ENCODE results near the gene SYNRG. TPM values are rescaled to one million over a fixed set of nuclear protein-coding genes. Genes with fewer than 3 reads are reported as not detected.

Gene SYNRG
- polyA plus RNA-seq, 1 donor (not counting 4 experiments of a cell fraction or from before 2014, with no cell fraction given), result 9.2 TPM

DNA sequence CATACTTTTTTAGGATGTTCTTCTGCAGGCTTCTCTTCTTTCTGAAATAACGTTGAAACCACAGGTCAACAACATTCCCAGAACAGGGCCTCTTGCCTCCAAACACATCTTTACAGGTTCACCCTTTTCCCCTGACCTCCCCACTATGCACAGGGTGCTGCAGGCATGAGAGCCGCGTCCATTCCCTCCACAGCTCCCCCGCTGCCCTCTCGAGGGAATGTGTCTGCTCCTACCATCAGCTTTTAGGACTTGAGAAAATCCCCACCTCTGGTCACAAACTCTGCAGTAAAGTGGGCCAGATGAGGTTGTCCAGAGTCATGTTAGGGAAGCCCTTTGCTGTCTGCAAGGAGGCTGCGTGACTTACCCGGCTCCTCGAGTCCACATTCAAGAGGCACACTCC is 89.0 kb downstream of the SYNRG start:
- TF ChIP-seq, protein P1, sequence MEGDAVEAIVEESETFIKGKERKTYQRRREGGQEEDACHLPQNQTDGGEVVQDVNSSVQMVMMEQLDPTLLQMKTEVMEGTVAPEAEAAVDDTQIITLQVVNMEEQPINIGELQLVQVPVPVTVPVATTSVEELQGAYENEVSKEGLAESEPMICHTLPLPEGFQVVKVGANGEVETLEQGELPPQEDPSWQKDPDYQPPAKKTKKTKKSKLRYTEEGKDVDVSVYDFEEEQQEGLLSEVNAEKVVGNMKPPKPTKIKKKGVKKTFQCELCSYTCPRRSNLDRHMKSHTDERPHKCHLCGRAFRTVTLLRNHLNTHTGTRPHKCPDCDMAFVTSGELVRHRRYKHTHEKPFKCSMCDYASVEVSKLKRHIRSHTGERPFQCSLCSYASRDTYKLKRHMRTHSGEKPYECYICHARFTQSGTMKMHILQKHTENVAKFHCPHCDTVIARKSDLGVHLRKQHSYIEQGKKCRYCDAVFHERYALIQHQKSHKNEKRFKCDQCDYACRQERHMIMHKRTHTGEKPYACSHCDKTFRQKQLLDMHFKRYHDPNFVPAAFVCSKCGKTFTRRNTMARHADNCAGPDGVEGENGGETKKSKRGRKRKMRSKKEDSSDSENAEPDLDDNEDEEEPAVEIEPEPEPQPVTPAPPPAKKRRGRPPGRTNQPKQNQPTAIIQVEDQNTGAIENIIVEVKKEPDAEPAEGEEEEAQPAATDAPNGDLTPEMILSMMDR (optimal IDR thresholded peaks at IDR 0.05 in 1 of 3, IDR thresholded peaks at IDR 0.05 in 1 of 3, conservative IDR thresholded peaks at IDR 0.05 in 1 of 3; ENCODE audit: extremely low read depth in 1 of 3, insufficient read depth in 2 of 3, low read length in 3 of 3), result no peak
- TF ChIP-seq EZH2 (IDR thresholded peaks at IDR 0.05; ENCODE audit: low read length), result no peak
- FAIRE-seq (no peak), DNase-seq (ENCODE audit: low read depth, low spot score) (no peak)
- Histone ChIP-seq H3K27ac (ENCODE audit: control insufficient read depth, insufficient read depth, low read length) (no peak overlapping the region), H3K79me2 (ENCODE audit: control insufficient read depth, insufficient read depth, low read length) (no peaks in the 10 kb centered on the region), H3K4me3 (ENCODE audit: control insufficient read depth in 2 of 3, extremely low read depth in 1 of 3, insufficient read depth in 2 of 3, low read depth in 1 of 3, low read length in 3 of 3) (no peak overlapping the region), H2AFZ (ENCODE audit: control insufficient read depth, low read length) (no peak overlapping the region), H3K9me1 (ENCODE audit: control insufficient read depth, extremely low read depth, insufficient read depth, low read length) (no peaks in the 10 kb centered on the region), H3K9me3 (ENCODE audit: control insufficient read depth, low read depth, low read length) (no peaks in the 10 kb centered on the region), H3K27me3 (ENCODE audit: control insufficient read depth, extremely low read depth, insufficient read depth, low read length) (no peaks in the 10 kb centered on the region), H3K9ac (ENCODE audit: control insufficient read depth, extremely low read depth, insufficient read depth, low read length) (no peak overlapping the region), H4K20me1 (ENCODE audit: control insufficient read depth, extremely low read depth, insufficient read depth, low read length) (no peaks in the 10 kb centered on the region), H3K4me2 (ENCODE audit: control insufficient read depth, extremely low read depth, insufficient read depth, low read depth, low read length) (no peak overlapping the region), H3K4me1 (ENCODE audit: control insufficient read depth, extremely low read depth, insufficient read depth, low read length) (peaks cover 5% of the 10 kb centered on the region), H3K36me3 (ENCODE audit: control insufficient read depth in 2 of 2, extremely low read depth in 1 of 2, insufficient read depth in 2 of 2, low read length in 2 of 2) (peaks cover 3 to 9% of the 10 kb centered on the region in 2 experiments)
- dilution Hi-C loops (cut with MboI; ENCODE audit: extremely low pct_ligation_motif_present, low sequenced_read_pairs), result no loop called here

DNA sequence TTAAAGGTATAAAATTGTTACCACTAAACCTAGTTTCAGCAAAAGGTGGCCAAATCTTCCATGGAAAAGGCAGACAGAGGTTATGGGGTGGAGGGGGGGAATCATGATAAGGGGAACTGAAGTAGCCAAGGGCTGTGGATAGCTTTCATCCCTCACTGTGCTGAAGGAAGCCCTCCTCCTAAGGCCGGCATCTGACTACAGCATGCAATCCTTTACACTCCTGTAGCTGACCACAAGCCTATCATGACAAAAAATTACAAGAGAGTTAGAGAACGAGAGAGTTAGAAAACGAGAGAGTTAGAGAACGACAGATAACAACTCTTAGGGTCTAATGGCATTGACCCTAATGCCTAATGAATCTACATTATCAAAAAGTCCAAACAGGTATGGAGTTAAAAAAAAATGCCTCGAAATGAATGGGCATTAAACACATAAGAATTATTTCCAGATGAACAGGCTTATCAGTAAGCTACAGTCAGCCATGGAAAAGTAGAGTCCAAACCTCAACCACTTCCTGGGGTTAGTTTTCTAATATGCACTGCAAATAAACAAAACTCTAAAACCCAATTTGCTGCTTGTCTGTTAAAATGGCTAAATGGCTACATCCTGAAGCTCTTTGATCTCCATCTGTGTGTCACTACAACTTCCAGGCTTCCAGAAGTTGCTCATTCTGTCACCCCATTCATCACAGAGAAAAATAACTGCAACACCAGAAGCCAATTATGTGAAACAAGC is 89.8 kb downstream of the SYNRG start:
- TF ChIP-seq EZH2 (IDR thresholded peaks at IDR 0.05; ENCODE audit: low read length), result no peak
- TF ChIP-seq, protein P1 (optimal IDR thresholded peaks at IDR 0.05 in 1 of 3, IDR thresholded peaks at IDR 0.05 in 1 of 3, conservative IDR thresholded peaks at IDR 0.05 in 1 of 3; ENCODE audit: extremely low read depth in 1 of 3, insufficient read depth in 2 of 3, low read length in 3 of 3), result no peak
- DNase-seq (ENCODE audit: low read depth, low spot score) (no peak), FAIRE-seq (no peak)
- Histone ChIP-seq H3K9ac (ENCODE audit: control insufficient read depth, extremely low read depth, insufficient read depth, low read length) (no peak overlapping the region), H3K27me3 (ENCODE audit: control insufficient read depth, extremely low read depth, insufficient read depth, low read length) (no peaks in the 10 kb centered on the region), H2AFZ (ENCODE audit: control insufficient read depth, low read length) (no peak overlapping the region), H3K36me3 (ENCODE audit: control insufficient read depth in 2 of 2, extremely low read depth in 1 of 2, insufficient read depth in 2 of 2, low read length in 2 of 2) (peaks cover 3 to 13% of the 10 kb centered on the region in 2 experiments), H3K79me2 (ENCODE audit: control insufficient read depth, insufficient read depth, low read length) (no peaks in the 10 kb centered on the region), H4K20me1 (ENCODE audit: control insufficient read depth, extremely low read depth, insufficient read depth, low read length) (no peaks in the 10 kb centered on the region), H3K4me2 (ENCODE audit: control insufficient read depth, extremely low read depth, insufficient read depth, low read depth, low read length) (no peak overlapping the region), H3K4me1 (ENCODE audit: control insufficient read depth, extremely low read depth, insufficient read depth, low read length) (peaks cover 5% of the 10 kb centered on the region), H3K4me3 (ENCODE audit: control insufficient read depth in 2 of 3, extremely low read depth in 1 of 3, insufficient read depth in 2 of 3, low read depth in 1 of 3, low read length in 3 of 3) (no peak overlapping the region), H3K9me3 (ENCODE audit: control insufficient read depth, low read depth, low read length) (no peaks in the 10 kb centered on the region), H3K9me1 (ENCODE audit: control insufficient read depth, extremely low read depth, insufficient read depth, low read length) (no peaks in the 10 kb centered on the region), H3K27ac (ENCODE audit: control insufficient read depth, insufficient read depth, low read length) (no peak overlapping the region)
- dilution Hi-C loops (cut with MboI; ENCODE audit: extremely low pct_ligation_motif_present, low sequenced_read_pairs), result no loop called here
